DND-41 (cell line): ENCODE data around the gene SOX30.

Experiments used
- CTCF ChIP-seq: IDR thresholded peaks from 2 replicates; pipeline ENCODE4 v1.5.1; 2012; ENCODE audit warnings: borderline replicate concordance, low read length, moderate library complexity, mild to moderate bottlenecking; ENCODE audit not compliant: poor library complexity, severe bottlenecking; ENCODE audit errors: extremely low read depth
- EZH2 ChIP-seq: IDR thresholded peaks from 3 replicates; pipeline ENCODE4 v1.6.1; 2012; ENCODE audit warnings: borderline replicate concordance, low read depth, mild to moderate bottlenecking, moderate library complexity, low read length, inconsistent platforms; ENCODE audit not compliant: severe bottlenecking

GRCh38 chr5:157687198-157687554, 34.9 kb upstream of the SOX30 start:
- TF ChIP-seq CTCF (no peak), EZH2 (no peak)
